ENCODE data around the gene SKAP2.

Gene SKAP2

GRCh38 chr7:26696161-26696560, 168.2 kb downstream of the SKAP2 start:
- no peak for DNase-seq (ENCODE audit: low read depth in 2 of 2)

- no peak for DNase-seq (ENCODE audit: low read depth in 2 of 2)
Measured at GRCh38 chr7:26694713-26695112, 169.7 kb downstream of the SKAP2 start.

DNA sequence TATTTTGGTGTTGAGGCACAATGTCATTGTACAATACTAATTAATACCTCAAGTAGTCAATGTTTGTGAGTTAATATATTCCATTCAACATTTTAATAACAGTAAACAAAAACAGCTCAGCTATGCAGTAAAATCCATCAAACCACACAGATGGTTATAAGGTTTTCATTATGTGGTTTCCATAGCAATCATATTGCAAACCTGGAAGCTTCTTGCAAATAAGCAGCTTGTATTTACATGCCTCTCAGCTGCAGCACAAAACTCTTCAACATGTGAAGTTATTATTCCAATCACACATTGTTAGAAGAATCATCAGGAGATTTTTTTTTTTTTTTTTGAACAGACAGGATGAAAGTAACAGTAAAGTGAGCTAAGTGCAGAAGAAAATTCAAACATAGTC, 170.2 kb downstream of the SKAP2 start:
- DNase-seq (ENCODE audit: low read depth in 2 of 2) = no peak

DNA sequence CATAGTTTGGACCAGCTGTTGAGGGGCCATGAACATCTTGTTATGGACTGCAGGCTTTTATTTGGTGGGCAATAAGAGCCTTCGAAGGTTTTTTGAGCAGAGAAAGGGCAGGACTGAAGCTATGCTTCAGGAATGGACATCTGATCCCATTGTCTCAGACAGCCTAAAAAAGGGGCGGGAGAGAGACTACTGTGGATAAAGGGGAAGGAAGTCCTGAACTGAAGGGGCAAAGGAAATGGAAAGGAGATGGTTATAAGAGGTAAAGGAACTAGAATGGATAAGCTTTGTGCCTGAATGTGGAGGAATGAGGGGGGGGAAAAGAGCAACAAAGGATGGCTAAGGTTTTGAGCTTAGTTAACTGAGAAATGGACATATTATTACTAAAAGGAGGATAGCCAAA, 172.5 kb downstream of the SKAP2 start:
- DNase-seq (ENCODE audit: low read depth in 2 of 2) = no peak

DNA sequence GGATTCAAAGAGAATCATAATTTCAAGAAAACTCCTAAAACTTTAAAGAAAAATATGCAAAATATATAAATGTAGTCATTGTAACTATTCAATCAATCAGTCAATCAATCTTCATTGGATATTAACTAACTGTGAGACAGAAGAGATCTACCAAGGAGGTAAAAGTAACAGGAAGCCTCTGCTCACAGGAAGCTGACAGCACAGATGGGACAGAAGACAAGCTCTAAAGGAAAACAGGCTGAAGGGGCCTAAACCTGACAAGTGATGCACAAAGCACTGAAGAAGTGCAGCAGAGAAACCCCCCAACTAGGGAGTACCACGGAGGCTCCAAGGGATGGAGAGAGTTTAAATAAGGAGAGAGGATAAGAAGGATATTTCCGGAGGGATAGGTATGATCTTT, 173.0 kb downstream of the SKAP2 start:
- DNase-seq (ENCODE audit: low read depth in 2 of 2) = no peak

GRCh38 chr7:26690135-26690805, 174.1 kb downstream of the SKAP2 start:
- no peak for DNase-seq (ENCODE audit: low read depth in 2 of 2)

DNA sequence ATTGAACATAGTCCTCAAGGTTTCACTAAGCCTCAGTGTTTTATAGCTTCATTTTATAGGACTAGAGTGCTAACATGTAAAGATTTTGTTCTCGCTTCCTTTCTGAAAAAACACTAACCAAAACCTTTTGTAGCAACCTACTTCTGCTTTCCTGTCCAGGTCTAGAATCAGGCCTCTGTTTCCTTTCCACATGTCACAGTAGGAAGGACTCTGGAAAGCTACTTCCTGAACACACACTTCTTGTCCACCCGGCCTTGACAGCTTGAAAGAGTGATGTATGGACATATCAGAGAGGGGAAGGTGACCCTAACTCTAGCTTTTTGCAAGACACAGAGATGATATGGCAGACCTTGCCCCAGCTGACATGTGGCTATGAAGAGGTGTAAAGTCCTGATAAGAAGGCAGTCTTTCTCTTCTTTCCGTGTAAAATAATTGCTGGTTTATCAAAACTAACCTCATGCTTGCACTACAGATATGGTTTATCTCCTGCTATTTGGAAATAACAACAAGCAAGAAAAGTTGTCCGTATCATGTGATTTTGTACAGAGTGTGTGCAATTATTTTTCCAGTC, 175.4 kb downstream of the SKAP2 start:
- no peak for DNase-seq (ENCODE audit: low read depth in 2 of 2)

- no peak for DNase-seq (ENCODE audit: low read depth in 2 of 2)
Measured at GRCh38 chr7:26688388-26688787, 176.0 kb downstream of the SKAP2 start.

- DNase-seq (ENCODE audit: low read depth in 2 of 2) = no peak
Measured at GRCh38 chr7:26687032-26687431, 177.4 kb downstream of the SKAP2 start.

GRCh38 chr7:26686448-26686981, 177.9 kb downstream of the SKAP2 start:
- DNase-seq (ENCODE audit: low read depth in 2 of 2) = no peak

DNA sequence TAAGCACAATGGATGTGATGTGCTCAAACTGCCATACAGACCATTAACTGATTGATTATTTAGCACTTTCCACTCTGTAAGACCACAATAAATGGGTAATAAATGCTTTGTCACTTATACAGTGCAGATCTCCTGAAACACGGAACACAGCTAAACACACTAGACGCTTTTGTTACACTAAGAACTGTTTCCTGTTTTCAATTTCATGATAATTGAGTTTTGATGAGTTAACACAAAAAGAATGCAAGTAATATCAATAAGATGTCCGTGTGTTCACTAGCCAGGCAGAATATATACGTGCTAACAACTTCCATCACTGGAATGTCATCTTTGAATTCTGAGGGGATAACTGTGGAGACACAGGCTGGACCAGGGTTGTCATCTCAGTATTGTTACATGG, 178.8 kb downstream of the SKAP2 start:
- no peak for DNase-seq (ENCODE audit: low read depth in 2 of 2)

DNA sequence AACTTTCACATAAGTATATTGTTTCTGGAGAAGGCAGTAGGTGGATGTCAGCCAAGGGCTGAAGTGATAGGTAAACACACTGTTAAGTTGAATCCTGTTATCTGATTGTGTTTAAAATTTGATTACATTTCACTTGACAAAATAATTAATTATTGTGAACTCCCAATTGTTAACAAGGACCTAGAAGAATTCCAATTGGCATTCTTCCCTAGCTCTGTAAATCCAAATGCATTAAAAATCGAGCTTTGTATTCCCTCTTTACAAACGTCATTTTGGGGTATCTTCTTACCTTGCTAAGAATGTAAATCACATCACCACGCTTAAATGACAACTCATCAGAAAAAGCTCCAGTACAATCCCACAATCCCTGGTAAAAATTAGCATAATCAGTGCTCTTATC, 179.9 kb downstream of the SKAP2 start:
- no peak for DNase-seq (ENCODE audit: low read depth in 2 of 2)

- no peak for DNase-seq (ENCODE audit: low read depth in 2 of 2)
Measured at GRCh38 chr7:26683277-26683676, 181.1 kb downstream of the SKAP2 start.

DNA sequence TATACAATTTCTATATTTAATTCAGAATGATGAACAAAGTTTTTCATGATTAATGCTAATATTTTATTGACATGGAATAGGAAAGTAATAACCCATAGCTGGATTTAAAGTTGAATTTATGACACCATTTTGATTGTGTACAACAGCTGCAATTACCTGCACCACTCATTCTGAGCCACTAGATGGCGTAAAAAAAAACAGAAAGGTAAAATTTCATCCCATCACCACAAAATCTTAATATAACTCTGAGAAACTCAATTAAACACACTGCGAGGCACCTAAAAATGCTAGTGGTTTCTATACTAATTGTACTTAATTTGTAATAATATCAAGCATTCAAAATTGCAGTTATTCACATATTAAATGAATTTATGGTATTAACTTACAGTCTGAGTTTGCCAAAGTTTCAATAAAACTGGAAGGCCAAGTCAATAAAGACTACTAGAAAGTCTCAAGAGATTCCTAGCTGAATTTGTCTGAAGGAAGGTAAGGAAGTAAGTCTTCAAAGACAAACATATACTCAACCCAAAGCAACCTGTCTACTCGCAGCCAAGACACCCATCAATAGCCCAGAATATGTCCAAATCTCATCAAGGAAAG, 182.5 kb downstream of the SKAP2 start:
- DNase-seq (ENCODE audit: low read depth in 2 of 2) = no peak

DNA sequence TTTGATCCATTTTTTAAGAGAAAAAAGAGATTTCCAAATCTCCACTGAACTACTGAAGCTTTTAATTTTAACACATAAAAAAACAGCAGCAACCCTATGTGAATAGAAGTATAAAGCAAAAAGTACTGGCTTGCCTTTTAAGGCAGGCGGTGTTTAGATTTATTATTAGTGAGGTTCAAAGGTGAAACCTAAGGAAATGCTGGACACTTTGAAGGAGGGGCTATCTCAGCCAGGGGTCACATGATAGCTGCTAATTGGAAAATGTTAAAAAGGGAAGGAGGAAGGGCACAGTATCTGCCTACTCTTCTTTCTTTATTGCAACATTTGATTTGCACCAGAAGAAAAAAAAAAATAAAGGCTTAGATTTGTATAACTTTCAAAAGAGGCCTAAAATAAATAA, 183.8 kb downstream of the SKAP2 start:
- DNase-seq (ENCODE audit: low read depth in 2 of 2) = no peak

DNA sequence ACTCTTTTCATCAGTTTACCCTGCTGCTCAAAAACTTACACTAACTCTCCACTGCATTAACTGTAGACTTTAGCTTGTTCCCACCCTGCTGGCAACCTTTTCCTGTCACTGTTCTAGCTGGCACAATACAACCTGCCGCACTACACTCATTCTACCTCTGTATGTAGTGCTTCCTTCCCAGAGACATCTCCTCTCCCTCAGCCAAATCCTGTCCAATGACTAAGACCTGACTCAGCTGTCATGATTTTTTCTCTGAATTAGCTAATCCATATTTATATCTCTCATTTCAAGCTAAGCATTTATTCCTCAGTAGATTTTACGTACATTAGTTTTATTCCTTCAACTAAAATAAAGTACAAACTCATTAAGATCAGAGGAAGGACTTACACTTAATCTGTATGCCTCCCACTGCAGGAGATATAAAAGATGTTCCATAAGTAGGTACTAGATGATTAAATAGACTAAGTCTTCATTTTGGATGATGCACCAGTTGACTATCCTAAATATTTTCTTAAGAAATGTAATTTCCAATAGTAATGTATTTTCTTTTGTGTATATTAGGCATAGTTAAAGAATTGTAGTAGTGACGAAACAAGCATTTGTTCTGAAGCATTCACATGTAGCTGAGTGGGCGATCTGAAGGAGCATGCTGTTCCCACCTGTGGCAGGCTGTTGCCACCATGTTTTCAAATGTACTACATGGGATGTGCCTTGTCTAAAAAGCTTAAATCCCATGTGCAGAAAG, 189.1 kb downstream of the SKAP2 start:
- no peak for DNase-seq (ENCODE audit: low read depth in 2 of 2)

- no peak for DNase-seq (ENCODE audit: low read depth in 2 of 2)
Measured at GRCh38 chr7:26673858-26674257, 190.5 kb downstream of the SKAP2 start.

GRCh38 chr7:26673271-26673670, 191.1 kb downstream of the SKAP2 start:
- no peak for DNase-seq (ENCODE audit: low read depth in 2 of 2)

- DNase-seq (ENCODE audit: low read depth in 2 of 2) = no peak
Measured at GRCh38 chr7:26670841-26671240, 193.5 kb downstream of the SKAP2 start.

DNA sequence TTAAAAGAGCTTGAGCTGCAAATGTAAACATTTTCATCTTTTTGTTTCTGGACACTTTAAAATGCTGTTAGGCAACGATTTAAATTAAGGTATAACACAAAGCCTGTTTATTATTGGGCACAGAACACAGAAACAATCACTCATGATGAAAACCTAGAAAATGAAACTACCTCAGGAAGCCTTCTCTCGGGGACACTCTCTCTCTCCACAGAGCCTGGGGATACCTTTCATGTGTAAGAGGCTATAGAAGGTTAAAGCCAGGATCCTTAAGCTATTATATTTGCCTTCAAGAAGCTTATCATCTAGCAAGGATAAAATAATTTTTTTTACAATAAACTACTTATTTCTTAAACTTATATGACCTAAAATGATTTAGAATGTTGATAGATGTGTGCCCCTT, 194.1 kb downstream of the SKAP2 start:
- no peak for DNase-seq (ENCODE audit: low read depth in 2 of 2)

- DNase-seq (ENCODE audit: low read depth in 2 of 2) = no peak
Measured at GRCh38 chr7:26668821-26669220, 195.6 kb downstream of the SKAP2 start.

GRCh38 chr7:26667514-26668133, 196.8 kb downstream of the SKAP2 start:
- DNase-seq (ENCODE audit: low read depth in 2 of 2) = no peak

Measured in stimulated activated CD8-positive, alpha-beta memory T cell treated with anti-CD3 and anti-CD28 coated beads, Interleukin-7, amount 100 ng/mL, for 1 hour (primary cell).